ENCODE results near the gene WDR35. TPM values are rescaled to one million over a fixed set of nuclear protein-coding genes. Genes with fewer than 3 reads are reported as not detected.

Gene WDR35
- total RNA-seq, 1 donor from 2014 or later, result 8.7 TPM

DNA sequence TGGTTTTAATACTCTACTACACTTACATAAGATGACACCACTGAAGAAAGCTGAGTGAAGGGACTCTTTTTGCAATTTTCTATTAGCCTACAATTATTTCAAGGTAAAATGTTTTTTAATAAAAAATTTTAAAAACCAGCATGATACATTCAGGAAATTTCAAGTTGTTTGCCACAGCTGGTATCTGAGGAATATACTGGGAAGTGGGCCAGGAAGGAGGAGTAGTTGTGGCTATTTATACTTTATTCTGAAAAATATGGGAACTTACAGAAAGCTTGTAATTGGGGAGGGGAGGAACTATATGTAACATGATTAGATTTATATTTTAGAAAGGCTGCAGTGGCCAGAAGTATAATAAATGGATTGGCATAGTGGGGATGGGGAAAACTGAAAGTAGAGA is 40.8 kb downstream of the WDR35 start:
- no peaks in the 10 kb centered on the region for H3K27me3 ChIP-seq (ENCODE audit: control insufficient read depth, insufficient read depth, low read length)
- H3K36me3 ChIP-seq (ENCODE audit: control insufficient read depth, insufficient read depth, low read length), result no peaks in the 10 kb centered on the region
- DNase-seq (ENCODE audit: low read depth) (no peak), FAIRE-seq (no peak)
- H3K4me3 ChIP-seq (ENCODE audit: low read depth, low read length), result no peak overlapping the region
- TF ChIP-seq, protein P1, sequence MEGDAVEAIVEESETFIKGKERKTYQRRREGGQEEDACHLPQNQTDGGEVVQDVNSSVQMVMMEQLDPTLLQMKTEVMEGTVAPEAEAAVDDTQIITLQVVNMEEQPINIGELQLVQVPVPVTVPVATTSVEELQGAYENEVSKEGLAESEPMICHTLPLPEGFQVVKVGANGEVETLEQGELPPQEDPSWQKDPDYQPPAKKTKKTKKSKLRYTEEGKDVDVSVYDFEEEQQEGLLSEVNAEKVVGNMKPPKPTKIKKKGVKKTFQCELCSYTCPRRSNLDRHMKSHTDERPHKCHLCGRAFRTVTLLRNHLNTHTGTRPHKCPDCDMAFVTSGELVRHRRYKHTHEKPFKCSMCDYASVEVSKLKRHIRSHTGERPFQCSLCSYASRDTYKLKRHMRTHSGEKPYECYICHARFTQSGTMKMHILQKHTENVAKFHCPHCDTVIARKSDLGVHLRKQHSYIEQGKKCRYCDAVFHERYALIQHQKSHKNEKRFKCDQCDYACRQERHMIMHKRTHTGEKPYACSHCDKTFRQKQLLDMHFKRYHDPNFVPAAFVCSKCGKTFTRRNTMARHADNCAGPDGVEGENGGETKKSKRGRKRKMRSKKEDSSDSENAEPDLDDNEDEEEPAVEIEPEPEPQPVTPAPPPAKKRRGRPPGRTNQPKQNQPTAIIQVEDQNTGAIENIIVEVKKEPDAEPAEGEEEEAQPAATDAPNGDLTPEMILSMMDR (IDR thresholded peaks at IDR 0.05; ENCODE audit: insufficient read depth, low read length, severe bottlenecking), result no peak

DNA sequence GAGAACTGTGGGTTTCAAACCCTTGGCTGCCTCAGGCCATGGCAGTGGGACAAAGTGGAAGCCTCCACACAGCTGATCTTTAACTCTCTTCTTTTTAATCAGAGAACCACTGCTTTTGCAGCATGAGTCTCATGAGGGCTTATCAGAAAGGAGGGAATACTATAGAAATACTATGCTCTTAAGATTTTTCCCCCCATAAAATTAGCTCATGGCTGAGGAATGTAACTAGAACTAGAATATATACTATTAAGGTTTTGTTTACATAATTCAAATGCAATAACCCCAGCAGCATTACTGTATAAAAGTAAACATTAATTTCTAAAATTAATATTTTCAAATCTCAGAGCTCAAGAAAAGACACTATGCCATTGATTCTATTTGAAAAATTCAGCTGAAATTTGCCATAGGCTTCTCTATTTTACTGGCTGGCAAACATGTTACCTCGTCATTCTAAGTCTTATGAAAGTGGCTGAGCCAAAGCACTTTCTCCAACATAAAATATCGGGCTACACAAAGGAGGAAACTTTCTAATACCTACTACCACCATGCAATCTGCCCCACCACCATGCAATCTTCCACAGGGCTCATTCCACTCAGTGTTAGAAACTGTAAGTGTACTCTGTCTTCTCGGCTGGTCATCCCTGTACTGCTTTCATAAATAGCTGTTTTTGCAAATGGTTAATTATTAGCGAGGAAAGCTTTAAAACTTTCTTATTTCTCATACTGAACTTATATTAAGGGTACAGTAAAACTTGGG is 42.5 kb downstream of the WDR35 start:
- no peak for FAIRE-seq
- TF ChIP-seq, protein P1 (IDR thresholded peaks at IDR 0.05; ENCODE audit: insufficient read depth, low read length, severe bottlenecking), result no peak
- Histone ChIP-seq H3K27me3 (ENCODE audit: control insufficient read depth, insufficient read depth, low read length) (no peaks in the 10 kb centered on the region), H3K36me3 (ENCODE audit: control insufficient read depth, insufficient read depth, low read length) (no peaks in the 10 kb centered on the region), H3K4me3 (ENCODE audit: low read depth, low read length) (no peak overlapping the region)
- no peak for DNase-seq (ENCODE audit: low read depth)

DNA sequence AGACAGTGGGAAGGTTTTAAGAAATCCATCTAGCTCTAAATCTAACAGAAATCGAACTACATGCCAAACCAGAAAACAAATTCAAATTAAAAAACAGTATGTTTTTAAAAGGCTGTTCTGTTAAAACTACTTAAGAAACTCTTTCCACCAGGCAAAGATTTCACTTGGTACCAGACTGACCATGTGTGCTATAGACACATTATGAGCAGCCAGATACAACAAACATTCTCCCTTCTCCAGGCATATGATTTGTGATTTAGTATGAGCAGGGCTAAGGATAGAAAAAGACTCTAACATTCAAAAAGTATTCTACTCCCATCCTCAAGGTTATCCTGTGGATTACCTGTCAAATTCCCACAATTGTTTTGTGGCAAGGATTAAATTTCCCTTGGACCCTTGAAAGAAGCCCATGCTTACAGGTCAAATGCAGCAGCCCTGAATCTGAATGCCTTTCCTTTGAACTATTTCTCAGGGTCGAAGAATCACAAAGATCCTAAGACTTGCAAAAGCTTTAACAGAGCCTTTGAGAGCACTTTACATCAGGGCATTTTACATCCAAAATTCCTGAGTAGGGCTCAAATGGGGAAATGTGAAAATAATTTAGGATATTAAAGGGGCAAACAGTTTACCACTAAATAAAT is 45.6 kb downstream of the WDR35 start:
- Histone ChIP-seq H3K27me3 (ENCODE audit: control insufficient read depth, insufficient read depth, low read length) (no peaks in the 10 kb centered on the region), H3K36me3 (ENCODE audit: control insufficient read depth, insufficient read depth, low read length) (peaks cover 2% of the 10 kb centered on the region), H3K4me3 (ENCODE audit: low read depth, low read length) (no peak overlapping the region)
- TF ChIP-seq, protein P1 (IDR thresholded peaks at IDR 0.05; ENCODE audit: insufficient read depth, low read length, severe bottlenecking), result no peak
- FAIRE-seq, result no peak
- no peak for DNase-seq (ENCODE audit: low read depth)

DNA sequence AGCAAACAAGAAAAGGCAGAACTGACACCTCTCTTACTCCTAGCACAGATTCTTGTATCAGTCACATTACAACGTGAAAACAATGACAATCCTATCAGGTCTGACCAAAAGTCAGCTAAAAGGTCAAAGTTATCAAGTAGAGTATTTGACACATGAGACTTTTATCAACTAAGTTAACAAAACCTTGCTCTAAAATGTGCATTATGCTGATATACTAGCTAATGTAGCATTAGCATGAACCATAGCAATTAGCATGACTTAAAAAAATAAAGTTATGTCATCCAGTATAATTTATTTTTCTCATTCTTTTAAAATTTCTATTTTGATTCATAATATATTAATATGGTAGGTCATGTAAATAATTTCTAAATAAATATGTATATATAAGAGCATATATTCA is 46.7 kb downstream of the WDR35 start:
- Histone ChIP-seq H3K36me3 (ENCODE audit: control insufficient read depth, insufficient read depth, low read length) (peaks cover 2% of the 10 kb centered on the region), H3K27me3 (ENCODE audit: control insufficient read depth, insufficient read depth, low read length) (no peaks in the 10 kb centered on the region), H3K4me3 (ENCODE audit: low read depth, low read length) (no peak overlapping the region)
- FAIRE-seq, result no peak
- TF ChIP-seq, protein P1 (IDR thresholded peaks at IDR 0.05; ENCODE audit: insufficient read depth, low read length, severe bottlenecking), result no peak
- DNase-seq (ENCODE audit: low read depth), result no peak

DNA sequence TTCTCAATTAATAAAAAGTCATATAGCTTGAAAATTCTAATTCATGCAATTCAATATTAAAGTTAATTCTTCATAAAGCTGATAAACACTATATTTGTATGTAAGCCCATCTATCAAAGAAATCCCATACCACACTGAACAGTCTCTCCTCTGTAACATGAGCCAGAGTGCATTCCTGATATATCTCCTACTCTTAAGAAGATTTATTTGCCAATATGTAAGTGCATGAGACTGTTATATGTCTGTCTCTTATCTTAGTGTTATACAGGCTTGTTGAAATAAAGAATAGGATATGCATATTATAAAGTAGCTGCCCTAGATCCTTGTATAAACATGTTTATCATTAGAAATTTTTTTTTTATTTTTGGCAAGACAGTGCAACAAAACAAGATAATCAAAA is 47.7 kb downstream of the WDR35 start:
- peaks cover 2% of the 10 kb centered on the region for H3K36me3 ChIP-seq (ENCODE audit: control insufficient read depth, insufficient read depth, low read length)
- TF ChIP-seq, protein P1 (IDR thresholded peaks at IDR 0.05; ENCODE audit: insufficient read depth, low read length, severe bottlenecking), result no peak
- no peak overlapping the region for H3K4me3 ChIP-seq (ENCODE audit: low read depth, low read length)
- FAIRE-seq, result no peak
- DNase-seq (ENCODE audit: low read depth), result no peak
- H3K27me3 ChIP-seq (ENCODE audit: control insufficient read depth, insufficient read depth, low read length), result no peaks in the 10 kb centered on the region

Measured in bronchial epithelial cell (primary cell).